Measurements from ENCODE around the gene NDUFAF5.

Gene NDUFAF5

GRCh38 chr20:13822459-13822858 is 37.6 kb downstream of the NDUFAF5 start:
- no peak for DNase-seq (ENCODE audit: low spot score)

GRCh38 chr20:13824459-13824858 is 39.6 kb downstream of the NDUFAF5 start:
- no peak for DNase-seq (ENCODE audit: low spot score)

DNA sequence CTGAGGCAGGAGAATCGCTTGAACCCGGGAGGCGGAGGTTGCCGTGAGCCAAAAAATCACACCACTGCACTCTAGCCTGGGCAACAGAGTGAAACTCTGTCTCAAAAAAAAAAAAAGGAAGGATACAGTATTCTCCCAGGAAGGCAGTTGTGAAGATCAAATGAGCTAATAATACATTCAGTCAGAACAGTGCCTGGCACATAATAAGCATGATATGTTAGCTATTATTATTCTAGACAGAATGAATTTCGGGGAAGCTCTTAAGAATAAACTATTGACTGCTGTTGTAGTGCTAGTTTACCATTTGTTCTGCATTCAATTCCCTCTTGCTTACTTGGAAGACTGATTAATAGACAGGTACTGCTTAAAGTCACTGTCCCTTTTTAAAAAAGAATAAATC is 40.6 kb downstream of the NDUFAF5 start:
- DNase-seq (ENCODE audit: low spot score) = no peak

GRCh38 chr20:13831476-13831875 is 46.6 kb downstream of the NDUFAF5 start:
- DNase-seq (ENCODE audit: low spot score) = no peak

- no peak for DNase-seq (ENCODE audit: low spot score)
These were observed 53.8 kb downstream of the NDUFAF5 start for GRCh38 chr20:13838664-13839063.

DNA sequence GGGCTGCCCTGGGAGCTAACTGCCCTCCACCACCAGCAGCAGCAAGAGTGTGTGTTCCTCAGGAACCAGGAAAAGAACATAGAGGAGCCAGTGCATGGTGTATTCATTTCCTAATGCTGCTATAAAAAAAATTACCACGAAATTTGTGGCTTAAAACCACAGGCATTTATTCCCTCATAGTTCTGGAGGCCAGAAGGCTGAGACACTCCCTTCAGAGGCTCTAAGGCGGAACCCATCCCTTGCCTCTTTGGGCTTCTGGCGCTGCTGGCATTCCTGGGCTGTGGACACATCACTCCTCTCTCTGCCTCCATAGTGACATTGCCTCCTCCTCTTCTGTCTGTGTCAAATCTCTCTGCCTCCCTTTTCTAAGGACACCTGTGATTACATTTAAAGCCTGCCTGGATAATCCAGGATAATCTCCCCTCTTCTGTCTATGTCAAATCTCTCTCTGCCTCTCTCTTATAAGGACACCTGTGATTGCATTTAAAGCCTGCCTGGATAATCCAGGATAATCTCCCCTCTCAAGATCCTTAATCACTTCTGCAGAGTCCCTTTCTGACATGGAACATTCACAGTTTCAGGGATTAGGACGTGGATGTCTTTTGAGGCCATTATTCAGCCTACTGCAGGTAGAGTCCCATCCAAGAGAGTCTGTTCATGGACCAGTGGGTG is 54.7 kb downstream of the NDUFAF5 start:
- DNase-seq (ENCODE audit: low spot score) = no peak

DNA sequence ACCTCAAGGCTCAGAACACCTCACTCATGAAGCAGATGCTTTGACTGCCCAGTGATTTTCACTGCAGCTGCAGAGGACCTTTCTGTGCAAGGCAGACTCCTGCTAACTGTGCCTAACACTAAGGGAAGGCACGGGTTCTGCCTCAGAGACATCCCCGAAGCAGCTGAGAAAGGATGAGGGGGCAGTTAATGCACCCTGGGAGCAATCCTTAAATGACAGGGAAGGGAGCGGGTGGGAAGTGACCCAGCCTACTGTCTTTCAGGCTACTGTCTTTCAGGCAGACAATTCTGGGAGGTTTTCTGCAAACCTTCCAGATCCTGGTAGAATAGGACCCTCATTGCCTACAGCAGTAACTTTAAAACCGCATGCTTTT is 55.3 kb downstream of the NDUFAF5 start:
- no peak for DNase-seq (ENCODE audit: low spot score)

DNA sequence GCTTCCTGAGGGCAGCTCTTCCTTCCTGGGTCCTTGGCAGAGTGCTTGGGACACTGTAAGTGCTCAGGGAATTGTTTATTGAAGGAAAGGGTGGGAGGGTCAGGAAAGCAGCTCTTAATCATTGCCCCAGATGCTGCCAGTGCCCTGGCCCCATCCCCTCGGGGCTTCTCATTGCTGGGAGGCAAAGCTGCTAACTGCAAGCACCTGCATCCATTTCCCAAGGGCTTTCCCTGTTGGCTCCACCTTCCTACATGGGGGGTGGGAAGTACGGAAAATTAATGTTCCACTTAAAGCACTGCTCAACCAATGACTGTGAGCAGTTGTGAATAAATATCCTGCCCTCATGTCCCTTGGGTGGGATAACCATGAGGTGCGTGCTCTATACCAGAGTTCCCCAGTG is 56.4 kb downstream of the NDUFAF5 start:
- DNase-seq (ENCODE audit: low spot score) = no peak

DNA sequence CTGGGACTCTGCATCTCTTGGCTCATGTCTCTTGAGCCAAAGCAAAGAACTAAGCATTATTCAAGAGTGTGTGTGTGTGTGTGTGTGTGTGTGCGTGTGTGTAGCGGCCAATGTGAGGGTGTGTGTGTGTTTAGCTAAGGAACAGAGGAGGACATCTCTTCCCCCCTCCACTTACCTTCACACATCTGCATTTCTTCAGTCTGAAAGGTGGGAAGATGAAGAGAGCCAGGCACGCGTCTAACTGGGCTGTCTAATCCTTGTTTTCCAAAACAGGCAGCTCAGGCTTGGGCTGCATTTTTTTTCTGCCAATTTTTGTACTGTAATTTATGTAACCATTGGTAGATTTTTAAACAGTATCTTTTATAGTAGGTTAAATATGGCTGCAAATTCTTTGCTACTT is 59.5 kb downstream of the NDUFAF5 start:
- no peak for DNase-seq (ENCODE audit: low spot score)

DNA sequence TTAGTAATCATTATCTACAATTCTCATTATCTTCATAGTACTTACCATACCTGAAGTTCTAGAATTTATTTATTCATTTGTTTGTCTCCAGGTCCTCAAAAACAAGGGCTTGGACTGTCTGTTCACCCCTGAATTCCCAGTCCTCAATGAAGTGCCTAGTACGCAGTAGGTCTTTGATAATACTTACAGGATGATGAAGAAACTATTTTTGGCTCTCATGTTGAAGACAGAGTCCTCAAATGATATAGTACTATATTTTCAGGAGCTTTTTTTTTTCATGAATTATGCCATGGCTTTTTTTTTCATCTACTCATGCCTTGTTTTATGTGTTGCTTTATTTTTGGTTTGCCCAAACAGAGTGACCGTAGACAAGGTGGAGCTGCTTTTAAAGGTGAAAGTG is 66.5 kb downstream of the NDUFAF5 start:
- no peak for DNase-seq (ENCODE audit: low spot score)

DNA sequence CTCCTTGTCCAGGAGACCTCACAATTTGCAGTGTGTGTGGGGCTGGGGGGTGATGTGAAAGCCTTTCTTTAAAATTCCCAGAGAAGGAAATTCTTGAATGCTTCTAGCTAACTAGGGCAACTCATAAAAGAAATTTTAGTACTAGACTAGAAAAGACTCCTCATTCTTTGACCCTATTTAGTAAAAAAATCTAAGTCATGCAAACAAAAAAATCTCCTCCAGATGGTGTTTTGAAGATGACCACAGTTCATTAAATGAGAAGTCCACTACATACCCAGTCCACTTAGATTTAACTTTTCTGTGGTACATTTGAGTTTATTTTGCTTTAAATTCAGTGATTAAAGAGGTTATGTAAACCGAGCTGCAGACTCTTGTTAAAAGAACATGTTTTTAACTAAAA is 67.5 kb downstream of the NDUFAF5 start:
- no peak for DNase-seq (ENCODE audit: low spot score)

DNA sequence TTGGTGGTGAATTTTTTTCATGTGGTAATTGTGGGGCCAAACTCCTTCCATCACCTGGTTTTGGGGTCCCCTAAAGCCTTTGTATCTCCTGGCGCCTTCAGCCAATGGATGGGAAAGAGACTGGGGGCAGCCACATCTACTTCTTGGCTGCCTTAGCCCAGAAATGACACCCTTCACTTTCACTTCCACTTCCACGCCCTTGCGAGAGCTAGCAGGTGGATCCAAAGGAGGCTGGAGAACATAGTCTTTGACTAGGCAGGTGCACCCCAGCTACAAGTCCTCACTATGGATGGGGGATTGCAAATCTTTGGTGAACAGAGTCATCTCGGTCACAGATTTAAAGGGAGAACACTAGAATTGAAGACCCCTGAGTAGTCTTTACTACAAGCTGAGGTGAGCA is 70.8 kb downstream of the NDUFAF5 start:
- no peak for DNase-seq (ENCODE audit: low spot score)

DNA sequence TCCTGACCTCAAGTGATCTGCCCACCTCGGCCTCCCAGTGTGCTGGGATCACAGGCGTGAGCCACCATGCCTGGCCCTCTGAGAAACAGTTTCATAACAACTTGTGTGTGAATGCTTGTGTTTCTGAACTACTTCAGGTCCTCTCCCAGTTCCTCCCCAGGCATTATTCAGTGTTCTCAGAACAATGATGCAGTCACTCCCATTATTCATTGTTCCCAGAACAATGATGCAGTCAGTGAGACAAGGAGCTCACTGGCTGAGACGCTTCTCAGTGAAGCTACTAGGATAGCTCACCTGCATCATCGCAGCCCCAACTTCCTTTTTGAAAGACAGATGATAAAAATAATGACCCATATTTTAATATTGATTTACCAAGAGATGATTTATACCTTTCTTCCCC is 71.5 kb downstream of the NDUFAF5 start:
- no peak for DNase-seq (ENCODE audit: low spot score)

DNA sequence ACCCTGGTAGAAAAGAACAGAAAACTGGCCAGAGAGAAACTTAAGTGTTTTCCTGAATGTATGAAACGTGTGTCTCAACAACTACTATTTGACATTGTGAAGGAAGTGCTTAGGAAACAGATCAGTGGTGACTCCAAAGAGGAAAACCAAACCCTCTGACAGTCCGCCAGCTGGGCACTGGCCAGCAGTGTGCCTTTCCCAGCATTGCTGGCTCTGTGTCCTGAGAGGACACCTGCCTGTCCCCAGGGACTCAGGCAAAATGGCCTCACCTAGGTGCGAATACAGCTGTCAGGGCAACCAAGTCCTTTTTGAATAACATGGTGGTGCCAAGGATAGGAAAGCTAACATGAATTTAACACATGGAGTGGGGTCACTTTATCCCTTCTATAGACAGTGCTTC is 72.5 kb downstream of the NDUFAF5 start:
- DNase-seq (ENCODE audit: low spot score) = no peak

- no peak for DNase-seq (ENCODE audit: low spot score)
These were observed 73.1 kb downstream of the NDUFAF5 start for GRCh38 chr20:13857961-13858360.

DNA sequence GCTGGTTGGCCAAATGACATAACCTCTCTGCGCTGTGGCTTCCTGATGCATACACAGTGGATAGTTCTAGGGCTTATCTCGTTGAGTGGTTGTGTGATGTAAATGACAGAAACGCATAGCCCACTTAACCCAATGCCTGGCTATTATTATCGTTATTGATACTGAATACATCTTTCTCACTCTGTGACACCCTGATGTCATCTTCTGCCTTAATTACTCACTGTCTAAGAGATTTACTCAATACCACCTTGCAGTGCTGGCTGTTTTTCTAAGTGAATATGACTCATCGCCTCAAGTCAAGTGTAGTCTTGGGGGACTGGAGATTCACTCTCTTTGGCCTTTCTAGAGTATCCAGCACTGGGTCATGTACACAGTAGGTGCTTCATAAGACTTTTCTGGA is 73.6 kb downstream of the NDUFAF5 start:
- DNase-seq (ENCODE audit: low spot score) = no peak

- no peak for DNase-seq (ENCODE audit: low spot score)
These were observed 74.0 kb downstream of the NDUFAF5 start for GRCh38 chr20:13858871-13859270.

DNA sequence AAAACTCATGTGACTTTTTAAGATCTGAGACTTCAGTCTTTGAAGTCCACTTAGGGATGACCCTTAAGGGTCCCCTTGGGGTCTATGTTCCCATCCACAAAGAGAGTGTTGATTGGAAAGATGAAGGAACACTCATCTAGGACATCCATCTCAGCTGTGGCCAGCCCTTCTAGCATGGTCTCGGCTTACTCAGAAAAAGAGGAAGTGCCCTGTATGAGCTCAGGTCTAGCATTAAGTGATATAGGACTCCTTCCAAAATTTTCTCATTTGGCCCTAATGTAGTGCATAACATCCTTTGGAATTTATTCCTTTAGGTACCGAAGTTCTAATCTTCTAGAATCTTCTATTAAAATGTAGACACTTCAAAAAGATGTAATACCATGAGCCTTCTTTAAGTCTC is 77.4 kb downstream of the NDUFAF5 start:
- DNase-seq (ENCODE audit: low spot score) = no peak

- DNase-seq (ENCODE audit: low spot score) = no peak
These were observed 78.4 kb downstream of the NDUFAF5 start for GRCh38 chr20:13863244-13863643.

DNA sequence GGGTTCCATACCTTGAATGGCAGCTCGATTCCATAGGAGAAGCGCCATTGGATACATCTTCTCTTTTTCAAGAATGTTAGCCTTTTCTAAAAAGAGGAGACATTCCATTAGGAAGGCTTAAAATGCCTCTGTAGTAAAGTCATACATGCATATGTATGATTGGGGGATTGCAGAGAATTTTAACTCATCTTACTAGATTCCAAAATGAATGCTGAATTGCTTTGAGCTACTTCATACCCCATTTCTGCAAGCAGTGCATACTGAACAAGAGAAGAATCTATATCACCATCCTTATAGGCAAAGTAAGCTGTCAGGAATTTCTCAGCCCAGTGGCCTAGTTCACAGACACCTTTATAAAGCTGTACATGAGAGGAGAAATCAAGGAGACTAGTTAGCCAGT is 80.3 kb downstream of the NDUFAF5 start:
- DNase-seq (ENCODE audit: low spot score) = no peak

- no peak for DNase-seq (ENCODE audit: low spot score)
These were observed 81.0 kb downstream of the NDUFAF5 start for GRCh38 chr20:13865791-13866351.

DNA sequence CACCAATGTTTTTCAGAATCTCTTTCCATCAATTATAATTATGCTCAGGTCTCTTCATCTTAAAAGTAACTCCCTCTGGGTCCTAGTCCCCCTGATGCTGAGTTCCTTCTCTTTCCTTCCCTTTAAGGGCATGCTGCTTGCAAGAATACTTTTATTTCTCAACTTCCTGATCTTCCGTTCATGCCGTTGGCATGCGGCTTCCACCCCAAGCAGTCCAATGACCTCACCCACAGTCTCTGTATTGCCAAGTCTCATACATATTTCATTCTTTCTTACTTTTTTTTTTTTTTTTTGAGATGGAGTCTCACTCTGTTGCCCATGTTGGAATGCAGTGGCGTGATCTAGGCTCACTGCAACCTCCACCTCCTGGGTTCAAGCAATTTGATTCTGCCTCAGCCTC is 83.5 kb downstream of the NDUFAF5 start:
- DNase-seq (ENCODE audit: low spot score) = no peak

- no peak for DNase-seq (ENCODE audit: low spot score)
These were observed 85.4 kb downstream of the NDUFAF5 start for GRCh38 chr20:13870170-13870748.

Measured in CD4-positive, alpha-beta T cell treated with Interleukin-2 at 100 ng/mL for 4 hours (primary cell).